Myocyte (in vitro differentiated cells): ENCODE results near the gene CBLN3. TPM values are rescaled to one million over a fixed set of nuclear protein-coding genes. Genes with fewer than 3 reads are reported as not detected.

Experiments
- DNase-seq: peaks from one replicate; pipeline ENCODE4 v3.0.0-alpha.2; 2012; ENCODE audit warnings: low read depth
- total RNA-seq: library from RNA; depleted of rRNA; stranded (reverse); fragments of >200 nt; gene quantifications from 2 replicates; pipeline ENCODE4 v1.2.3, GENCODE V29; 2014

Gene CBLN3
- total RNA-seq, 1 donor from 2014 or later, result 1.0 TPM

- DNase-seq, result no peak
Observed at GRCh38 chr14:24426912-24427536, 2.4 kb downstream of the CBLN3 start.

- DNase-seq, result no peak
Observed at GRCh38 chr14:24426150-24426911, 3.1 kb downstream of the CBLN3 start.

GRCh38 chr14:24425704-24426103 lies 3.8 kb downstream of the CBLN3 start:
- DNase-seq, result peak; percentile 70

GRCh38 chr14:24422694-24423601 lies 6.5 kb downstream of the CBLN3 start:
- DNase-seq, result no peak

- no peak for DNase-seq
Observed at GRCh38 chr14:24422261-24422660, 7.2 kb downstream of the CBLN3 start.

GRCh38 chr14:24418492-24418873 lies 11.0 kb downstream of the CBLN3 start:
- no peak for DNase-seq

- DNase-seq, result peak; percentile 23
Observed at GRCh38 chr14:24417832-24418491, 11.5 kb downstream of the CBLN3 start.

GRCh38 chr14:24416932-24417619 lies 12.4 kb downstream of the CBLN3 start:
- no peak for DNase-seq

GRCh38 chr14:24416254-24416931 lies 13.1 kb downstream of the CBLN3 start:
- no peak for DNase-seq

GRCh38 chr14:24415421-24416253 lies 13.8 kb downstream of the CBLN3 start:
- no peak for DNase-seq

- no peak for DNase-seq
Observed at GRCh38 chr14:24414732-24415420, 14.6 kb downstream of the CBLN3 start.

GRCh38 chr14:24414077-24414476 lies 15.4 kb downstream of the CBLN3 start:
- DNase-seq, result no peak

- peak; percentile 59 for DNase-seq
Observed at GRCh38 chr14:24411443-24412389, 17.8 kb downstream of the CBLN3 start.

GRCh38 chr14:24409956-24410355 lies 19.5 kb downstream of the CBLN3 start:
- DNase-seq, result no peak

GRCh38 chr14:24409192-24409591 lies 20.3 kb downstream of the CBLN3 start:
- no peak for DNase-seq

- DNase-seq, result no peak
Observed at GRCh38 chr14:24408764-24409163, 20.7 kb downstream of the CBLN3 start.

GRCh38 chr14:24407608-24408325 lies 21.7 kb downstream of the CBLN3 start:
- no peak for DNase-seq
